Loucy (cell line): Measurements from ENCODE around the gene PPP4R4.

Source experiments
- EZH2phosphoT487 ChIP-seq: fragments of 200-600 bp; IDR thresholded peaks from 2 replicates; pipeline ENCODE4 v1.6.1; 2018; ENCODE audit warnings: antibody characterized with exemption, mild to moderate bottlenecking, moderate library complexity, borderline replicate concordance
- TF ChIP-seq, protein P1 (sequence below): fragments of 200-600 bp; sonication (generic); conservative IDR thresholded peaks from 2 replicates; pipeline ENCODE4 v1.5.1; 2014; ENCODE audit warnings: mild to moderate bottlenecking, antibody characterized with exemption, low read length

DNA sequence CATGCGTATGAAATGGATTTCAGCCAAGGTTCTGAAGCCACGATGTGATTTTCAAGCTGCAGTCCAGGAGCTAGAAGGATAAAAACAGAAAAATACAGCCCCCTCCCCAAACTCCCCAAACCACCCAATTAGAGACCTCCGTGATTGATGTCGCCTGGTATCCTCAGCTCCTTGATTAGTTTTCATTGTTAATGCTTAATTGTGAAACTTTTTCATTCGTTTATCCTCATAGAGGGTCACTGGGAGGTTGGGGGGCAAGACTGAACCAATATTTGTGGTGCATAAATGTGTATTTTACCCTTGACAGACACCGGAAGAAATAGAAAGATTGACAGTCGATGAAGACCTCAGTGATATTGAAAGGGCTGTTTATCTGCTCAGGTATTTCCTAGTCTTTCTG lies 1.6 kb downstream of the PPP4R4 start:
- TF ChIP-seq, protein P1, sequence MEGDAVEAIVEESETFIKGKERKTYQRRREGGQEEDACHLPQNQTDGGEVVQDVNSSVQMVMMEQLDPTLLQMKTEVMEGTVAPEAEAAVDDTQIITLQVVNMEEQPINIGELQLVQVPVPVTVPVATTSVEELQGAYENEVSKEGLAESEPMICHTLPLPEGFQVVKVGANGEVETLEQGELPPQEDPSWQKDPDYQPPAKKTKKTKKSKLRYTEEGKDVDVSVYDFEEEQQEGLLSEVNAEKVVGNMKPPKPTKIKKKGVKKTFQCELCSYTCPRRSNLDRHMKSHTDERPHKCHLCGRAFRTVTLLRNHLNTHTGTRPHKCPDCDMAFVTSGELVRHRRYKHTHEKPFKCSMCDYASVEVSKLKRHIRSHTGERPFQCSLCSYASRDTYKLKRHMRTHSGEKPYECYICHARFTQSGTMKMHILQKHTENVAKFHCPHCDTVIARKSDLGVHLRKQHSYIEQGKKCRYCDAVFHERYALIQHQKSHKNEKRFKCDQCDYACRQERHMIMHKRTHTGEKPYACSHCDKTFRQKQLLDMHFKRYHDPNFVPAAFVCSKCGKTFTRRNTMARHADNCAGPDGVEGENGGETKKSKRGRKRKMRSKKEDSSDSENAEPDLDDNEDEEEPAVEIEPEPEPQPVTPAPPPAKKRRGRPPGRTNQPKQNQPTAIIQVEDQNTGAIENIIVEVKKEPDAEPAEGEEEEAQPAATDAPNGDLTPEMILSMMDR, result no peak
- no peak for TF ChIP-seq EZH2phosphoT487
